Neural crest cell (in vitro differentiated cells): Measurements from ENCODE around the gene SLC7A1. TPM values are rescaled to one million over a fixed set of nuclear protein-coding genes. Genes with fewer than 3 reads are reported as not detected.

Experiments used
- DNase-seq: peaks from one replicate; pipeline ENCODE4 v3.0.0; 2021; ENCODE audit warnings: low read depth, mixed read lengths, low spot score
- H3K27ac Mint-ChIP-seq: one replicate; pipeline ENCODE4 v1.8.0; 2021; ENCODE audit warnings: mild to moderate bottlenecking, mixed read lengths; ENCODE audit not compliant: unreplicated experiment
- H3K27me3 Mint-ChIP-seq: 2 replicates; pipeline ENCODE4 v1.8.0; 2021; ENCODE audit warnings: low read depth, mild to moderate bottlenecking, mixed read lengths
- H3K36me3 Mint-ChIP-seq: 2 replicates; pipeline ENCODE4 v1.8.0; 2021; ENCODE audit warnings: low read depth, mild to moderate bottlenecking, mixed read lengths
- H3K4me1 Mint-ChIP-seq: 2 replicates; pipeline ENCODE4 v1.8.0; 2021; ENCODE audit warnings: mixed read lengths
- H3K4me3 Mint-ChIP-seq: one replicate; pipeline ENCODE4 v1.8.0; 2021; ENCODE audit warnings: mild to moderate bottlenecking, mixed read lengths
- H3K9me3 Mint-ChIP-seq: 2 replicates; pipeline ENCODE4 v1.8.0; 2021; ENCODE audit warnings: mixed read lengths
- CTCF ChIP-seq: fragments of 200-600 bp; sonication (generic); conservative IDR thresholded peaks from 2 replicates; pipeline ENCODE4 v1.5.0; 2021; ENCODE audit warnings: antibody characterized with exemption, mild to moderate bottlenecking
- total RNA-seq: library from RNA; stranded (reverse); gene quantifications from 2 replicates; pipeline ENCODE4 v1.2.1, GENCODE V29; 2021

The SLC7A1 gene
- total RNA-seq, 1 donor from 2014 or later, result 69.7 TPM

GRCh38 chr13:29619995-29620394 lies 24.5 kb upstream of the SLC7A1 start:
- no peaks in the 10 kb centered on the region for H3K4me1 Mint-ChIP-seq

GRCh38 chr13:29613101-29613500 lies 17.6 kb upstream of the SLC7A1 start:
- Mint-ChIP-seq H3K9me3 (peaks cover 9% of the 10 kb centered on the region), H3K36me3 (peaks cover 2% of the 10 kb centered on the region), H3K4me1 (no peaks in the 10 kb centered on the region), H3K4me3 (no peak overlapping the region), H3K27me3 (peaks cover 6% of the 10 kb centered on the region), H3K27ac (no peak overlapping the region)
- no peak for TF ChIP-seq CTCF
- no peak for DNase-seq

More at GRCh38 chr13:29619995-29620394, 24.5 kb upstream of the SLC7A1 start:
- Mint-ChIP-seq H3K4me3 (no peak overlapping the region), H3K36me3 (peaks cover 7% of the 10 kb centered on the region), H3K27ac (no peak overlapping the region), H3K9me3 (peaks cover 13% of the 10 kb centered on the region), H3K27me3 (peaks cover 8% of the 10 kb centered on the region)
- DNase-seq, result no peak
- no peak for TF ChIP-seq CTCF

- TF ChIP-seq CTCF, result no peak
- no peaks in the 10 kb centered on the region for H3K36me3 Mint-ChIP-seq
- H3K27me3 Mint-ChIP-seq, result no peaks in the 10 kb centered on the region
- H3K9me3 Mint-ChIP-seq, result no peaks in the 10 kb centered on the region
- no peak overlapping the region for H3K27ac Mint-ChIP-seq
- H3K4me1 Mint-ChIP-seq, result no peaks in the 10 kb centered on the region
- no peak overlapping the region for H3K4me3 Mint-ChIP-seq
- DNase-seq, result no peak
These were observed 12.0 kb upstream of the SLC7A1 start for GRCh38 chr13:29607465-29607864.

- TF ChIP-seq CTCF, result no peak
- no peaks in the 10 kb centered on the region for H3K36me3 Mint-ChIP-seq
- no peaks in the 10 kb centered on the region for H3K4me1 Mint-ChIP-seq
- H3K27ac Mint-ChIP-seq, result no peak overlapping the region
- H3K9me3 Mint-ChIP-seq, result no peaks in the 10 kb centered on the region
- H3K4me3 Mint-ChIP-seq, result no peak overlapping the region
- DNase-seq, result no peak
- no peaks in the 10 kb centered on the region for H3K27me3 Mint-ChIP-seq
These were observed 10.5 kb upstream of the SLC7A1 start for GRCh38 chr13:29605860-29606526.

GRCh38 chr13:29598321-29598720 lies 2.8 kb upstream of the SLC7A1 start:
- no peak for TF ChIP-seq CTCF
- Mint-ChIP-seq H3K4me3 (no peak overlapping the region), H3K4me1 (peaks cover 16% of the 10 kb centered on the region), H3K9me3 (no peaks in the 10 kb centered on the region), H3K27ac (no peak overlapping the region), H3K36me3 (no peaks in the 10 kb centered on the region), H3K27me3 (peaks cover 17% of the 10 kb centered on the region)
- DNase-seq, result no peak
